ENCODE results near the gene PIK3R1.

GRCh38 chr5:68296895-68297294 is 81.3 kb downstream of the PIK3R1 start:
- no peak for TF ChIP-seq EZH2 (IDR thresholded peaks at IDR 0.05; ENCODE audit: low read depth, unreplicated experiment)
- no peak for TF ChIP-seq CTCF (conservative IDR thresholded peaks at IDR 0.05; ENCODE audit: low read depth in 2 of 2)
- no peak for TF ChIP-seq EZH2phosphoT487 (IDR thresholded peaks at IDR 0.05; ENCODE audit: unreplicated experiment)
- no peak for TF ChIP-seq POLR2AphosphoS5 (IDR thresholded peaks at IDR 0.05; ENCODE audit: low read depth)
- no peak for TF ChIP-seq REST (IDR thresholded peaks at IDR 0.05; ENCODE audit: unreplicated experiment)
- TF ChIP-seq JUNB (IDR thresholded peaks at IDR 0.05; ENCODE audit: unreplicated experiment), result no peak
- no peak for TF ChIP-seq CREB1 (CRISPR knock-in tag; IDR thresholded peaks at IDR 0.05; ENCODE audit: low read depth)
- no peak for TF ChIP-seq ZNF114 (CRISPR knock-in tag; IDR thresholded peaks at IDR 0.05)
- TF ChIP-seq NANOG (IDR thresholded peaks at IDR 0.05; ENCODE audit: borderline replicate concordance), result no peak
- no peak for TF ChIP-seq ZNF331 (CRISPR knock-in tag; IDR thresholded peaks at IDR 0.05; ENCODE audit: low read depth)
- no peak for TF ChIP-seq STAT1 (IDR thresholded peaks at IDR 0.05; ENCODE audit: unreplicated experiment)
- TF ChIP-seq ETS1 (IDR thresholded peaks at IDR 0.05), result no peak
- no peak for TF ChIP-seq ZNF462 (CRISPR knock-in tag; IDR thresholded peaks at IDR 0.05)
